ENCODE measurements around the gene HUWE1.

DNA sequence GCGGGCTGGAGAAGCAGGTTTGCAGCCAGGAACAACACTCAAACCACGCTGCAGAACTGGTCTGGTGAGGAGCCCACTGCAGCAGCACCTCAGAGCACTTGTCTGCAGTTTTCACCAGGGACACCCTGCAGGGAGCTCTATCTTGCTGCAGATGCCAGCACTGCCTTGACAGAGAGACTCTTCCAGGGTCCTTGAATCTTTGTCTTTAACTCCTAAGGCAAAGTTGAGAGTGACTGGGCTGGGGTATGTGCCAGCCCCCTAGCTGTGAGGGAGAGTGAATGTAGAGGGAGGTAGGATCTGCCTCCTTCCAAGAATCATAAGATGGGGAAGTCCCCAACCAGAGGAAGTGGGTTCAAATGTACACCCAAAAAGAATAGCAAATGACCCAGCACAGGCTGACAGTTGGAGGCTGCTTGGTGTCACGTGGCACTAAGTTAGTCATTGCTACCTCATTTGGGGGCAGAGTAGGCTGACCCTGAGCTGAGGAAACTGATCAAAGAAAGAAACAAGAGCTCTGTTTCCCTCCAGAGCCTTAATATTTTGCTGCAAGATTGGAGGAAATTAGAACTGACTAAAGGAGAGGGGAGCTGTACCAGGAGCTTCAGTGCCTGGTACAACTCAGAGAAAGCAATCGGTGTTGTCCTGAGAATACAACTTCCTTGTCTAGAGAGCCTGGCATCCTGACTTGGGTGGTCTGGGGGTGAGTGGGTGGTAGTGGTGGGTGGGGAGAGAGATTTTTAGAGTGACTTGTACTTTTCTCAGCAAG is 28.2 kb upstream of the HUWE1 start:
- TF ChIP-seq, protein P1, sequence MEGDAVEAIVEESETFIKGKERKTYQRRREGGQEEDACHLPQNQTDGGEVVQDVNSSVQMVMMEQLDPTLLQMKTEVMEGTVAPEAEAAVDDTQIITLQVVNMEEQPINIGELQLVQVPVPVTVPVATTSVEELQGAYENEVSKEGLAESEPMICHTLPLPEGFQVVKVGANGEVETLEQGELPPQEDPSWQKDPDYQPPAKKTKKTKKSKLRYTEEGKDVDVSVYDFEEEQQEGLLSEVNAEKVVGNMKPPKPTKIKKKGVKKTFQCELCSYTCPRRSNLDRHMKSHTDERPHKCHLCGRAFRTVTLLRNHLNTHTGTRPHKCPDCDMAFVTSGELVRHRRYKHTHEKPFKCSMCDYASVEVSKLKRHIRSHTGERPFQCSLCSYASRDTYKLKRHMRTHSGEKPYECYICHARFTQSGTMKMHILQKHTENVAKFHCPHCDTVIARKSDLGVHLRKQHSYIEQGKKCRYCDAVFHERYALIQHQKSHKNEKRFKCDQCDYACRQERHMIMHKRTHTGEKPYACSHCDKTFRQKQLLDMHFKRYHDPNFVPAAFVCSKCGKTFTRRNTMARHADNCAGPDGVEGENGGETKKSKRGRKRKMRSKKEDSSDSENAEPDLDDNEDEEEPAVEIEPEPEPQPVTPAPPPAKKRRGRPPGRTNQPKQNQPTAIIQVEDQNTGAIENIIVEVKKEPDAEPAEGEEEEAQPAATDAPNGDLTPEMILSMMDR (IDR thresholded peaks at IDR 0.05), result peak in 1 of 6 experiments; percentile 16
- TF ChIP-seq POLR2A (IDR thresholded peaks at IDR 0.05), result no peak
